ENCODE results near the gene SMIM24.

DNA sequence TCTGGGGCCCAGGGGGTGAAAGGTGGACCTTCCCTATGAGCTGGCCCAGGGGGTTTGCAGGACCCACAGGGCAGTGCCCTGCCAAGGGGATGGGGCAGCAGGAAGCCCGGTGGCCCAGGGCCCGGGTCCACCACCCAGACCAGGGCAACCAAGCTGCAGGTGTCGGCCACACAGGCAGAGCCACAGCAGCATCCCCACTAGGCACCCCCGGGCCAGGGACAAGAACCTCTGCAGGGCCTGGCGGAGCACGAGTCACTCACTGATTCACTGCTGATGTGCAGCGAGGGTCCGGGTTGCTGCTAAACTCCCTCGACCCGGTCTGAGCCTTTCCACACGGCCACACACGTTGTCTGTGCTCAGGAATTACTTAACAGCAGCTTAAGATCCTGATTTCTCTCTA lies 34.6 kb upstream of the SMIM24 start:
- TF ChIP-seq, protein P1, sequence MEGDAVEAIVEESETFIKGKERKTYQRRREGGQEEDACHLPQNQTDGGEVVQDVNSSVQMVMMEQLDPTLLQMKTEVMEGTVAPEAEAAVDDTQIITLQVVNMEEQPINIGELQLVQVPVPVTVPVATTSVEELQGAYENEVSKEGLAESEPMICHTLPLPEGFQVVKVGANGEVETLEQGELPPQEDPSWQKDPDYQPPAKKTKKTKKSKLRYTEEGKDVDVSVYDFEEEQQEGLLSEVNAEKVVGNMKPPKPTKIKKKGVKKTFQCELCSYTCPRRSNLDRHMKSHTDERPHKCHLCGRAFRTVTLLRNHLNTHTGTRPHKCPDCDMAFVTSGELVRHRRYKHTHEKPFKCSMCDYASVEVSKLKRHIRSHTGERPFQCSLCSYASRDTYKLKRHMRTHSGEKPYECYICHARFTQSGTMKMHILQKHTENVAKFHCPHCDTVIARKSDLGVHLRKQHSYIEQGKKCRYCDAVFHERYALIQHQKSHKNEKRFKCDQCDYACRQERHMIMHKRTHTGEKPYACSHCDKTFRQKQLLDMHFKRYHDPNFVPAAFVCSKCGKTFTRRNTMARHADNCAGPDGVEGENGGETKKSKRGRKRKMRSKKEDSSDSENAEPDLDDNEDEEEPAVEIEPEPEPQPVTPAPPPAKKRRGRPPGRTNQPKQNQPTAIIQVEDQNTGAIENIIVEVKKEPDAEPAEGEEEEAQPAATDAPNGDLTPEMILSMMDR (conservative IDR thresholded peaks at IDR 0.05; ENCODE audit: low read depth in 2 of 2), result no peak
- no peak for TF ChIP-seq EZH2phosphoT487 (IDR thresholded peaks at IDR 0.05; ENCODE audit: unreplicated experiment)
- TF ChIP-seq POLR2AphosphoS5 (IDR thresholded peaks at IDR 0.05; ENCODE audit: low read depth), result no peak
- TF ChIP-seq, protein P2, sequence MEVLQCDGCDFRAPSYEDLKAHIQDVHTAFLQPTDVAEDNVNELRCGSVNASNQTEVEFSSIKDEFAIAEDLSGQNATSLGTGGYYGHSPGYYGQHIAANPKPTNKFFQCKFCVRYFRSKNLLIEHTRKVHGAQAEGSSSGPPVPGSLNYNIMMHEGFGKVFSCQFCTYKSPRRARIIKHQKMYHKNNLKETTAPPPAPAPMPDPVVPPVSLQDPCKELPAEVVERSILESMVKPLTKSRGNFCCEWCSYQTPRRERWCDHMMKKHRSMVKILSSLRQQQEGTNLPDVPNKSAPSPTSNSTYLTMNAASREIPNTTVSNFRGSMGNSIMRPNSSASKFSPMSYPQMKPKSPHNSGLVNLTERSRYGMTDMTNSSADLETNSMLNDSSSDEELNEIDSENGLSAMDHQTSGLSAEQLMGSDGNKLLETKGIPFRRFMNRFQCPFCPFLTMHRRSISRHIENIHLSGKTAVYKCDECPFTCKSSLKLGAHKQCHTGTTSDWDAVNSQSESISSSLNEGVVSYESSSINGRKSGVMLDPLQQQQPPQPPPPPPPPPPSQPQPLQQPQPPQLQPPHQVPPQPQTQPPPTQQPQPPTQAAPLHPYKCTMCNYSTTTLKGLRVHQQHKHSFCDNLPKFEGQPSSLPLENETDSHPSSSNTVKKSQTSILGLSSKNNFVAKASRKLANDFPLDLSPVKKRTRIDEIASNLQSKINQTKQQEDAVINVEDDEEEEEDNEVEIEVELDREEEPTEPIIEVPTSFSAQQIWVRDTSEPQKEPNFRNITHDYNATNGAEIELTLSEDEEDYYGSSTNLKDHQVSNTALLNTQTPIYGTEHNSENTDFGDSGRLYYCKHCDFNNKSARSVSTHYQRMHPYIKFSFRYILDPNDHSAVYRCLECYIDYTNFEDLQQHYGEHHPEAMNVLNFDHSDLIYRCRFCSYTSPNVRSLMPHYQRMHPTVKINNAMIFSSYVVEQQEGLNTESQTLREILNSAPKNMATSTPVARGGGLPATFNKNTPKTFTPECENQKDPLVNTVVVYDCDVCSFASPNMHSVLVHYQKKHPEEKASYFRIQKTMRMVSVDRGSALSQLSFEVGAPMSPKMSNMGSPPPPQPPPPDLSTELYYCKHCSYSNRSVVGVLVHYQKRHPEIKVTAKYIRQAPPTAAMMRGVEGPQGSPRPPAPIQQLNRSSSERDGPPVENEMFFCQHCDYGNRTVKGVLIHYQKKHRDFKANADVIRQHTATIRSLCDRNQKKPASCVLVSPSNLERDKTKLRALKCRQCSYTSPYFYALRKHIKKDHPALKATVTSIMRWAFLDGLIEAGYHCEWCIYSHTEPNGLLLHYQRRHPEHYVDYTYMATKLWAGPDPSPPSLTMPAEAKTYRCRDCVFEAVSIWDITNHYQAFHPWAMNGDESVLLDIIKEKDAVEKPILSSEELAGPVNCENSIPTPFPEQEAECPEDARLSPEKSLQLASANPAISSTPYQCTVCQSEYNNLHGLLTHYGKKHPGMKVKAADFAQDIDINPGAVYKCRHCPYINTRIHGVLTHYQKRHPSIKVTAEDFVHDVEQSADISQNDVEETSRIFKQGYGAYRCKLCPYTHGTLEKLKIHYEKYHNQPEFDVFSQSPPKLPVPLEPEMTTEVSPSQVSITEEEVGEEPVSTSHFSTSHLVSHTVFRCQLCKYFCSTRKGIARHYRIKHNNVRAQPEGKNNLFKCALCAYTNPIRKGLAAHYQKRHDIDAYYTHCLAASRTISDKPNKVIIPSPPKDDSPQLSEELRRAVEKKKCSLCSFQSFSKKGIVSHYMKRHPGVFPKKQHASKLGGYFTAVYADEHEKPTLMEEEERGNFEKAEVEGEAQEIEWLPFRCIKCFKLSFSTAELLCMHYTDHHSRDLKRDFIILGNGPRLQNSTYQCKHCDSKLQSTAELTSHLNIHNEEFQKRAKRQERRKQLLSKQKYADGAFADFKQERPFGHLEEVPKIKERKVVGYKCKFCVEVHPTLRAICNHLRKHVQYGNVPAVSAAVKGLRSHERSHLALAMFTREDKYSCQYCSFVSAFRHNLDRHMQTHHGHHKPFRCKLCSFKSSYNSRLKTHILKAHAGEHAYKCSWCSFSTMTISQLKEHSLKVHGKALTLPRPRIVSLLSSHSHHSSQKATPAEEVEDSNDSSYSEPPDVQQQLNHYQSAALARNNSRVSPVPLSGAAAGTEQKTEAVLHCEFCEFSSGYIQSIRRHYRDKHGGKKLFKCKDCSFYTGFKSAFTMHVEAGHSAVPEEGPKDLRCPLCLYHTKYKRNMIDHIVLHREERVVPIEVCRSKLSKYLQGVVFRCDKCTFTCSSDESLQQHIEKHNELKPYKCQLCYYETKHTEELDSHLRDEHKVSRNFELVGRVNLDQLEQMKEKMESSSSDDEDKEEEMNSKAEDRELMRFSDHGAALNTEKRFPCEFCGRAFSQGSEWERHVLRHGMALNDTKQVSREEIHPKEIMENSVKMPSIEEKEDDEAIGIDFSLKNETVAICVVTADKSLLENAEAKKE (CRISPR knock-in tag; IDR thresholded peaks at IDR 0.05), result no peak
- no peak for TF ChIP-seq EZH2 (IDR thresholded peaks at IDR 0.05; ENCODE audit: low read depth, unreplicated experiment)
- no peak for TF ChIP-seq REST (IDR thresholded peaks at IDR 0.05; ENCODE audit: unreplicated experiment)
- no peak for TF ChIP-seq CREB1 (CRISPR knock-in tag; IDR thresholded peaks at IDR 0.05; ENCODE audit: low read depth)
- no peak for TF ChIP-seq NANOG (IDR thresholded peaks at IDR 0.05; ENCODE audit: borderline replicate concordance)
- TF ChIP-seq, protein P3, sequence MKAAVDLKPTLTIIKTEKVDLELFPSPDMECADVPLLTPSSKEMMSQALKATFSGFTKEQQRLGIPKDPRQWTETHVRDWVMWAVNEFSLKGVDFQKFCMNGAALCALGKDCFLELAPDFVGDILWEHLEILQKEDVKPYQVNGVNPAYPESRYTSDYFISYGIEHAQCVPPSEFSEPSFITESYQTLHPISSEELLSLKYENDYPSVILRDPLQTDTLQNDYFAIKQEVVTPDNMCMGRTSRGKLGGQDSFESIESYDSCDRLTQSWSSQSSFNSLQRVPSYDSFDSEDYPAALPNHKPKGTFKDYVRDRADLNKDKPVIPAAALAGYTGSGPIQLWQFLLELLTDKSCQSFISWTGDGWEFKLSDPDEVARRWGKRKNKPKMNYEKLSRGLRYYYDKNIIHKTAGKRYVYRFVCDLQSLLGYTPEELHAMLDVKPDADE (IDR thresholded peaks at IDR 0.05), result no peak

Data from GM23338 (cell line).